NCI-H1092 (cell line): ENCODE measurements around the gene PELI2.
"Not testable (repeated sequence)": the region's sequence is repeated elsewhere in the genome, so short reads cannot be mapped to it uniquely, and the experiment has no call there.

Source experiments
- DNase-seq: peaks from one replicate; lab custom pipeline; 2025; lab: John Stamatoyannopoulos, UW

The PELI2 gene

GRCh38 chr14:56143025-56143424 is 24.8 kb downstream of the PELI2 start:
- no peak for DNase-seq

DNA sequence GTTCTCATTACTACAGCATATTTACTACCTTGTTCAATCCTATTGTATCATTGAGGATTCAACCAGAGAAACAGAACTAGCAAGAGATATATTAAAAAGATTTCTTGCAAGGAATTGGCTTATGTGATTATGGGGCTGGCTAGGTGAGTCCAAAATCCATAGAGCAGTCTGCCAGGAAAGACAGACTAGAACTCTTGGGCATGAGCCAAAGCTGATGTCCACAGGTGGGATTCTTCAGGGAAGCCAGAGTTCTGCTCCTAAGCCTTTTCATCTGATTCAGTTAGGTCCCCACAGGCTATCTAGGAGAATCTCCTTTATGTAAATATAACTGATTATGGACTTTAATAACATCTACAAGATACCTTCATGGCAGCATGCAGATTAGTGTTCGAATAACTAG is 26.0 kb downstream of the PELI2 start:
- DNase-seq: no peak

DNA sequence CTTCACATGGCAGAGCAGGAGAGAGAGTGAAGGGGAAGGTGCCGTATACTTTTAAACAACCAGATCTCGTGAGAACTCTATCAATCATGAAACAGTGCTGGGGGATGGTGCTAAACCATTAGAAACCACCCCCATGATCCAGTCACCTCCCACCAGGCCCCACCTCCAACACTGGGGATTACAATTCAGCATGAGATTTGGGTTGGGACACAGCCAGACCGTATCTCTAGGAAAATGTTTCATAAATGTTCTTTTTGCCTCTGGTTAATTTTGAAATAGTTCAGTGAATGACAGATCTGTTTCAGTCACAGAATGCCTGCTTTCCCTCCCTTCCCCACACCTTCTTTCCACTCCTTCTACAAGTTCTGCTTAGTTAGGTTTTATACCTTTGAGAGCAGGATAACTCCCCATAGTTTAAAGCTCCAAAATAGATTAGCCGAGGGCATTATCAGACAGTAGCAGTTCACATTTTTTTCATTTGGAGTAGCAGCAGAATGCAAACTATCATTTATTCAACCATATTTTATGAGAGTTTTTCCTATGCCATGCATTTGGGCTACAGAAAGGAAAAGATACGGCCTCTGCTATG is 27.1 kb downstream of the PELI2 start:
- DNase-seq: no peak

DNA sequence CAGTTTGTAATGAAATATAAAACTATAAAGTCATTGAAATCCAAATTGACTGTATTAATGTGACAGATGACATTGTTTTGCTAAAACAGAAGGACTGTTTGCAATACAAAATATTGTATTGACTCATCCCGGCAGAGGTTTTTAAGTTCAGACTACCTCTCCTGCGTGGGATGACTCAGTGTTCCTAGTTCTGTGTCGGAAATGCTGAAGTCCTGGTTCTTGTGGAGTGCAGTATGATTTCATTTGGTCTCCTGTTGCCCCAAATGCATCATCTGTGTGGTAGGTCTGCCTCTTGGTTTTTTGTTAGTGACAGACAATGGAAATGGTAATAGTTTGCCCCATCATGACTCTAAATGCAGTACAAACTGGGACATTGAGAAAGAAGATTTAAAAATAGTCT is 27.8 kb downstream of the PELI2 start:
- no peak for DNase-seq

- no peak for DNase-seq
Measured at GRCh38 chr14:56147449-56147848, 29.2 kb downstream of the PELI2 start.

DNA sequence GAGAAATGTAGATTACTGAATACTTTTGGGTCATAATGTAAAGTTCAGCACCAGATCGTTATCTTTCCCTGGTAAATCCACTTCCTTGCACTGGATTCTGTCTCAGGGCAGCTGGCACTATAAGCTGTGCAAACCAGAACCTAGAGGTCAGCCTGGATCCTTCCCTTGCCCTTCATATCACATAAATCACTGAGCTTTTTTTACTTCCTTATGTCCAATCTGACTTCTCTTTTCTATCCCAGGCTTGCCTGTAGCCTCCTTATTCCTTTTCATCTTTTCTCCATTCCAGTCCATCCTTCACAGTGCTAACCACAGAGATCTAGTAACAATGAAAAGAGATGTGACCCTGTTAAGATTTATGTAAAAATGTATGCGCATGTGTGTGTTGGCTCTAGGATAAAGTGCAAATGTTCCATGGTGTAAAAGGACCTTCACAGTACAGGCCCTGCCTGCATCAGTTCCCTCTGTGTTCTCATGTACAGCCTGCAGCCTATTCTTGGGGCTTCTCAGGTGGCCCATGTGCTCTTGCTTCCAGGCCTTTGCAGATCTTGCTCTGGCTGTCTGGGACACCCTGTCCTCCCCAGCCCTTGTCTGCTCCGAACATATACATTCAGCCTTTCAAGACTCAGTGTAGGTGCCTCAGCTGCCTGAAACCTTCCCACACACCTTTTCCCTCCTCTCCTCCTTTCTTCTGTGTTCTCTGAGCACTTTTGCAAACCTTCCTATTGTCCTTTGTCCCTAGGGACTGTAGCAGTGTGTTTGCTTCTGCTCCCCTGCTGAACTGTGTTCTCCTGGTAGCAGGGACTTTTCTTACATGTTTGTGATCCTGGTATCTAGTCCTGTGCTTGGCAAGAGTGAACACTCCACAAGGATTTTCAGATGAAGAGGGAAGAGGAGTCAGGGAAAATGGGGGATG is 30.0 kb downstream of the PELI2 start:
- DNase-seq: no peak

GRCh38 chr14:56149151-56149550 is 30.9 kb downstream of the PELI2 start:
- no peak for DNase-seq

GRCh38 chr14:56149995-56150394 is 31.8 kb downstream of the PELI2 start:
- no peak for DNase-seq

GRCh38 chr14:56150645-56151345 is 32.6 kb downstream of the PELI2 start:
- DNase-seq: no peak

DNA sequence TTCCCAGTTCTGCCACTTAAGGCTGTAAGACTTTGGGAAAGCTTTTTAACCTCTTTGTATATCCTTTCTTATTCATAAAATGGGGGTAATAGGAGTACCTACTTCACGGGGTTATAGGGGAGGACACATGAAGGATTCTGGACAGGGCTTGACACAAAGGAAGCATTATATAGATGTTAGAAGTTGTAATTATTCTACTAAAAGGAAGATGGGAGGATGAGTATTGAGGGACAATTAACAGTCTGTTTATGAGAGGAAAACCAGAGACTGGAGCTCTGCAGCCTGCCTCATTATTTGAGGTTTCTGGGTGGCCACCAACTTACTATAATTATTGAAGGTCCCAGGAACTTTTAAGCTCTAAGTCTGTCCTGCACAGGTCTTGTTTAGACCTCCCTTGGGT is 34.0 kb downstream of the PELI2 start:
- DNase-seq: no peak

DNA sequence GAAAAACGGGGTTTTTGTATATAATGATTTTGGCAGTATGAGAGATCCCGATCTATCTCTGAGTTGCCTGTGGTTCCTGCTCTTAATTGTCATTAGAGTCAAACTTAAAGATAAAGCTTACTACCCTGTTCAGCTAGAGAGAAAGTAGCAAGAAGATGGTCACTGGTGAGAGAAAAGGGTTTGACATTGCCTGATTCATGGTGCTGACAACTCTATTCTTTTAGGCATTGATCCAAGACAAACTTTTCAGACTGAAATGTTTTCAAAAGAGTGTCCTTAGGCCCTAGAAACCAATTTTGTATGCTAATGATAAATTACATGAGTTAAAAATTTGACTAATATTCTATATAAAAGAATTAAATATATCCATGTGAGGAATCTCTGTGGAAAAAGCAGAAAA is 35.1 kb downstream of the PELI2 start:
- no peak for DNase-seq

DNA sequence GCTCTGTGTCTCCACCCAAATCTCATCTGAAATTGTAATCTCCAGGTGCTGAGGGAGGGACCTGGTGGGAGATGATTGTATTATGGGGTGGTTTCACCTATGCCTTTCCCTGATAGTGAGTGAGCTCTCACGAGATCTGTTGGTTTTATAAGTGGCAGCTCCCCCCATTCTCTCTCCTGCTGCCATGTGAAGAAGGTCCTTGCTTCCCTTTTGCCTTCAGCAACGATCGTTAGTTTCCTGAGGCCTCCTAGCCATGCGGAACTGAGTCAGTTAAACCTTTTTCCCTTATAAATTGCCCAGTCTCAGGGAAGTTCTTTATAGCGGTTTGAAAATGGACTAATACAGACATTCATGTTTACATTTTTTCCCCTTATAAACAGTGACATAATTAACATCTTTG is 36.1 kb downstream of the PELI2 start:
- no peak for DNase-seq

- no peak for DNase-seq
Measured at GRCh38 chr14:56156096-56156495, 37.9 kb downstream of the PELI2 start.

DNA sequence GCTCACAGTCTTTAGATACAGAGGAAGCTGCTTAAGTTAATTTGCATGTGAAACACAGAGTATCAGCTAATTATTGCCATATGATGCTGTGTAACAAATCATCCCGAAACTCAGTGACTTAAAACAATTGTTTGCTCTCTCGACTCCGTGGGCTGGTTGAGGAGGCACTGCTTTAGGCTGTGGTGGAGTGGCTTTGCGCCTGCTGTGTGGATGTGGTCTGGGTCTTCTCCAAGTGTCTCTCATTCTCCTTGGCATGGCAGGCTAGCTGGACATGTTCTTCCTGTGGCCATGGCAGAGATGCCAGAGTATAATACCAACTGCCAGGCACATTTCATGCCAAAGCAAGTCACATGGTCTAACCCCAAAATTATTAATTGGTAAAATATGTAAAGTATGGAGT is 40.9 kb downstream of the PELI2 start:
- no peak for DNase-seq

- no peak for DNase-seq
Measured at GRCh38 chr14:56160088-56160487, 41.9 kb downstream of the PELI2 start.

GRCh38 chr14:56161658-56162057 is 43.4 kb downstream of the PELI2 start:
- no peak for DNase-seq

DNA sequence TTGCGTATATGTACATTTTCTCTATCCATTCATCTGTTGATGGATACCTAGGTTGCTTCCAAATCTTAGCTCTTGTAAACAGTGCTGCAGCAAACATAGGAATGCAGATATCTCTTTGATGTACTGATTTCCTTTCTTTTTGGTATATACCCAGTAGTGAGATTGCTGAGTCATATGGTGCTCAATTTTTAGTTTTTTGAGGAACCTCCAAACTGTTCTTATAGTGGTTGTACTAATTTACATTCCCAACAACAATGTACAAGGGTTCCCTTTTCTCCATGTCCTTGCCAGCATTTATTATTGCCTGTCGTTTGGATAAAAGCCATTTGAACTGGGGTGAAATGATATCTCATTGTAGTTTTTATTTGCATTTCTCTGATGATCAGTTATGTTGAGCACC is 44.3 kb downstream of the PELI2 start:
- no peak for DNase-seq

DNA sequence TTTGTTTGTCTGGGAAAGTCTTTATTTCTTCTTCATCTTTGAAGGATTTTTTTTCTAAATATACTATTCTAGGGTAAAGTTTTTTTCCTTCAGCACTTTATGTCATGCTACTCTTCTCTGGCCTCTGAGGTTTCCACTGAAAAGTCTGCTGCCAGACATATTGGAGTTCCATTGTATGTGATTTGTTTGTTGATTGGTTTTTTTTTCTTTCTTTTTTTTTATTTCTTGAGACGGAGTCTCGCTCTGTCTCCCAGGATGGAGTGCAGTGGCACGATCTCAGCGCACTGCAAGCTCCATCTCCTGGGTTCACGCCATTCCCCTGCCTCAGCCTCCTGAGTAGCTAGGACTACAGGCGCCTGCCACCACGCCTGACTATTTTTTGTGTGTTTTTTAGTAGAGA is 48.4 kb downstream of the PELI2 start:
- DNase-seq: not testable (repeated sequence)

- DNase-seq: no peak
Measured at GRCh38 chr14:56168007-56168616, 49.9 kb downstream of the PELI2 start.

- DNase-seq: no peak
Measured at GRCh38 chr14:56170028-56170427, 51.8 kb downstream of the PELI2 start.

GRCh38 chr14:56170877-56171422 is 52.7 kb downstream of the PELI2 start:
- DNase-seq: no peak

GRCh38 chr14:56172074-56172473 is 53.9 kb downstream of the PELI2 start:
- no peak for DNase-seq
